Measurements from ENCODE around the gene TEX38.
"Not testable (repeated sequence)": the region's sequence is repeated elsewhere in the genome, so short reads cannot be mapped to it uniquely, and the experiment has no call there.

Gene TEX38

DNA sequence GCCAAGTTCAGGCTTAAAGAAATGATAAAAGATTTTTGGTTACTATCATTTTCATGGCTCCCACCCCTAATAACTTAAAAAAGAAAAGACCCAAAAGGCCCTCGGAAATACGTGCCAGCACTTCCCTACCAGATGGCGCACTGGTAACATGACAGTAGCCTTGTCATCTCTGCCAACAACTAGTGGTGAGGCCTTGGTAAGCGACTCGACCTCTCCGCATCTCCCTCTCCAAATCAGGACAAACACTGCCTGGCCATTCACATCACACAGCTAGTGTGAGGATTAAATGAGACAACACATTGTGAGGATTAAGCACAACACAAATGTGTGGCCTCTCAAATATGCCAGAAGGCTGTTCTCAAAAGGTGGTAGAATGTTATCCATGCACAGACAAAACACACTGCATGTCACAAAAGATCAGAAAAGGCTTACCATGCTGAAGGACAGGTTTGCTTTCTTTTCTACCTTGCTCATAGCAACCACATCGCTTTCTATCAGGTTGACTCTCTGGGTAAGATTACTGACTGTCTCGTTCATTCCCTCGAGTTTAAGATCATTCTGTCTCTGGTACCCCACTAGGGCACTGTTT is 16.4 kb downstream of the TEX38 start:
- no peak for DNase-seq (ENCODE audit: low read depth)

DNA sequence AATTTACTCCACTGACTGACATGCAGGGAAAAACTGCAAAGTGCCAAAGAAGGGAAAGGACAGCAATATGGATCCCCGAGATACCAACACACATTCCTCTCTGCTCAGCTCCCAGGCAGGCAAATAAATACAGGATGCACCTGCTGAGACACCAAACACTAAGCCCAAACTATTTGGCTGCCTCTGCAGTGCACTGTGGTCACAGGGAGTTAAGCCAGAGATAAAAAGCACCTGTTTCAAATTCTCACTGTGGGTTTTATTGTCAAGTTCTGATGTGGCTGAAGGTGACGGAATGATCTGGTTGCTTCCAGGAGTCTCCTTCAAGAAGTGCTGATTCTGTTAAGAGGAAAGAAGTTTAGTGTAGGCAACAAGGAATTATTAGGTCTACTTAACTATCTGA is 17.7 kb downstream of the TEX38 start:
- DNase-seq (ENCODE audit: low read depth), result no peak

DNA sequence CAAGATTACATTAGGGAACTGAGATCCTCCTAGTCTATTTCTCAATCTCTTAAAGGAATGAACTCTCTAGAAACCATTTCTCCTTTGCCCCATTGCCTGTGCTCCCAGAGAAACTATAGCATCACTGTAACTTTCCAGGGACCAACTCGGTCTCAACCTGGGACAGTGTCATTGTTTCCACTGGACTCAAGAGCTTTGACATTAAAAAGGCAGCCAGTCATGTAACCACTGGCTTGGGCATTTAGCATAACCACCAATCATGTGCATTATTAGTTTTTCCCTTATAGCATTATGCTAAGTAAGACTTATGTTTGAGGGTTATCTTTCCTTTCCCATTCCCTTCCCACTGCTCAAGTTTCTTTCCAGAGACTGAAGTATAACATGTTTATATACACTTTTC is 18.2 kb downstream of the TEX38 start:
- DNase-seq (ENCODE audit: low read depth), result no peak

DNA sequence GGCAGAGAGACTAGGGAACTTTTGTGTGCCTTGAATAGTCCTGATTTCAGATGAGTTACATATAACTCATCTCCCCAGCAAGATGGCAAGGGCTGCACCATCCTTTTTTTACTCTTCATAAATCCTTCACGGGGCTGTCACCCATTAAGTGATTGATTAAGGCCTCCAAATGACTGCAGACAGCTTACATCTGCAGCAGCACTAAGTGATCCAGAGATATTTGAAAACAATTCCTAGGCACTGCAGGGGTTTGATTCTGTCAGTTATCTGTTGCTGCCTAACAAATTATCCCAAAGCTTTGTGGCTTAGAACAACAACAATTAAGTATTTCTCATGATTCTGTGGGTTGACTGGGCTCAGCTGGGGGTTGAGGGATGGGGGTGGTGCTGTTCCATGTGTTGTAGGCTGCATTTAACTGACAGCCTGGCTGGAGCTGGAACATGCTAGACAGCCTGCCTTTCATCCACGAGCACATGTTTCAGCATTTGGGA is 19.3 kb downstream of the TEX38 start:
- DNase-seq (ENCODE audit: low read depth), result no peak

DNA sequence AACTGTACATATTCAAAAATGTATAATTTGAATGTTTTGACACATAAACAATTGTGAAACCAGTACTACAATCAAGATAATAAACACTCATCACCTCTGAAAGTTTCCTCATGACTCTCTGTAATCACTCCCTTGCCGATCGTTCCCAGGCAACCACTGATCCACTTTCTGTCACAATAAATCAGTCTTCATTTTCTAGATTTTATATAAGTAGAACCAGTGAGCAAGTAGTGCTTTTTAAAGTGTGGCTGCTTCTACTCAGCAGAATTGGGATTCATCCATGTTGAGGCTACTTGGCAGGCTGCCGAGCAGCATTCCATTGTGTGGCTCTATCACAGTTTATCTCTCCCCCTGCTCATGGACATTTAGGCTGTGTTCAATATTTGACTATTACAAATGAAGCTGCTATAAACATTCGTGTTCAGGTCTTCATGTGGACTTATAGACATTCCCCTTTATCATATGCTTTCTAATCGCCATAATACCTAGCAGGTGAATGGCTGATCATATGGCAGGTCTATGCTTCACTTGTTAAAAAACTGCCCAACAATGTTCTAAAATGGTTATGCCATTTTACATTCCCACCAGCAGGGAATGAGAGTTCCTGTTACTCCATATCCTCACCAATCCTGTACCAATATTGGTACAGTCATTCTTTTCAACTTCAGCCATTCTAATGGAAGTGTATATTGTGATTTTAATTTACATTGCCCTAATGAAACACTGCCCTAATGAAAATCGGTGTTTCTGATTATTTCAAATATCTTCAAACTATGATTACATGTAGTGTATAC is 20.5 kb downstream of the TEX38 start:
- DNase-seq (ENCODE audit: low read depth), result no peak

DNA sequence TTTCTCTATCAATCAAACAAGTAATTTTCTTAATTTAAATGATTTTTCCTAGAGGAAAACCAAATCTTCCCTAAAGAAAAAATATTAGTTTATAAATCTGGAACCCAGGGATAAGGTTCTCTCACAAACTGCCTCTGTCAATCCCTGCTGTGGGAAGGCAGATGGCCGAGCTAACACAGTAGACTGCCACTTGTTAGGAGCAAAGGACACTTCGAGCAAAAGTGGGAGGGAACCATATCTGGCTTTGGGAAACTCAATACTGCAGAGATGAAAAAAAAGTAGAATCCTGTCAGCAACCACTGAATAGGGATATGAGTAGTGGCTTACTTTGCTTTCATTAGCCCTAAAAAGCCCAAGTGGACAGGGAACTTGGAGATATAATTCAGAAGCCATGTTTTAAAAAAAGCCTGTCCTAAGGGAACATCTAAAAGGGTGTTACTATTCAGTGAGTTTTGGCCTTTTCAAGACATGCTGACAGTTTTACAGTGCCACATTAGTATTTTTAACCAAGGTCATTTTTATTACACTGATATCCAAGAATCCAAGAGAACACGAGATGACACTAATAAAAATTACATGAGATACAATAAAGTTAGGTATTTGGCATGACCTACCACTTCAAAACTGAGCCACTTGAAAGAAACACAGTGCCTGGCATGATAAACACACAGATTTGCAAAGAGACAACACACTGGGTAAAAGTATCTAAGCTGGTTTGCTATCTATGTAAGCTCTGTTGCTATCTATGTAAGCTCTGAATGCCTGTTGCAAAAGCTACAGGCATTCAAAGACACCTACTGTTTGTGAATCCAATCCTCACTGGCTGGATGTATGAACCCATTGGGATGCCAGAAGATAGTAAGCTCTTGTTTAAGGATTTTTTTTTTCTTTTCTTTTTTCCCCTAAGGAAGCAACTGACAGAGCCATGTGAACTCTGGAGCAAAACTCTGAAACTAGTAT is 21.4 kb downstream of the TEX38 start:
- DNase-seq (ENCODE audit: low read depth), result no peak

DNA sequence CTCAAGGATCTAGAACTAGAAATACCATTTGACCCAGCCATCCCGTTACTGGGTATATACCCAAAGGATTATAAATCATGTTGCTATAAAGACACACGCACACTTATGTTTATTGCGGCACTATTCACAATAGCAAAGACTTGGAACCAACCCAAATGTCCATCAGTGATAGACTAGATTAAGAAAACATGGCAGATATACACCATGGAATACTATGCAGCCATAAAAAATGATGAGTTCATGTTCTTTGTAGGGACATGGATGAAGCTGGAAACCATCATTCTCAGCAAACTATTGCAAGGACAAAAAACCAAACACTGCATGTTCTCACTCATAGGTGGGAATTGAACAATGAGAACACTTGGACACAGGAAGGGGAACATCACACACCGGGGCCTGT is 23.0 kb downstream of the TEX38 start:
- not testable (repeated sequence) for DNase-seq (ENCODE audit: low read depth)

DNA sequence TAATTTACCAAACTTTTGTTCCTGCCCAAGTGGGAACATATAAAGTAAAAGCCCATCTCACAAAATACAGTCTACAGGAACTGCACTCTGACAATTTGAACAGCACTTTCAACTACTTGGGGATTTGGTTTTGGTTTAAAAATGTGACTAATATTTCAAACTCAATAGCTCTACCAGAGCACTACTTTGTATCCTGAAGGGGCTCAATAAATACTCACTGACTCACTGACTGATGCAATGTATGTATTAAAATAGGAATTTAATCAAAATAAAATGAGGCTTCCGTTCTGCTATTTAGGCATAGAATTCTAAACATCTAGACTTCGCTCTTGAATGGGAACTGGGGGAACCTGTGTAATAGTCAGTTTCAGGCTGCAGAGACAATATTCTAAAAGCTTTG is 25.4 kb downstream of the TEX38 start:
- no peak for DNase-seq (ENCODE audit: low read depth)

DNA sequence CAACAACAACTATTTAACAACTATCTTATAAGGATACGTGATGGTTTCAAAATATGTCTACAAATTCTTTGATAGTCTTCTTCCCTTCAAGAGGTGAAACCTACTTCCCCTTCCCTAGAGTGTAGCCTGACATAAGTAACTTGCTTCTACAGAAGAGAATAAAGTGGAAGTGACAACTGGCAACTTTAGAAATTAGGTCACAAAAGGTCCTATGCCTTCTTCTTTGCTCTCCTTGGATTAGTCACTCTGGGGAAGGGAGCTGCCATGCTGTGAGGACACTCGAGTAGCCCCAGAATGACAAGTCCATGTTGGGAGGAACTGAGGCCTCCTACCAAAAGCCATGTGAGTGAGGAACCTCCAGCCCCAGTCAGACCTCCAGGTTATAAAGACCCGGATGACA is 28.0 kb downstream of the TEX38 start:
- no peak for DNase-seq (ENCODE audit: low read depth)

DNA sequence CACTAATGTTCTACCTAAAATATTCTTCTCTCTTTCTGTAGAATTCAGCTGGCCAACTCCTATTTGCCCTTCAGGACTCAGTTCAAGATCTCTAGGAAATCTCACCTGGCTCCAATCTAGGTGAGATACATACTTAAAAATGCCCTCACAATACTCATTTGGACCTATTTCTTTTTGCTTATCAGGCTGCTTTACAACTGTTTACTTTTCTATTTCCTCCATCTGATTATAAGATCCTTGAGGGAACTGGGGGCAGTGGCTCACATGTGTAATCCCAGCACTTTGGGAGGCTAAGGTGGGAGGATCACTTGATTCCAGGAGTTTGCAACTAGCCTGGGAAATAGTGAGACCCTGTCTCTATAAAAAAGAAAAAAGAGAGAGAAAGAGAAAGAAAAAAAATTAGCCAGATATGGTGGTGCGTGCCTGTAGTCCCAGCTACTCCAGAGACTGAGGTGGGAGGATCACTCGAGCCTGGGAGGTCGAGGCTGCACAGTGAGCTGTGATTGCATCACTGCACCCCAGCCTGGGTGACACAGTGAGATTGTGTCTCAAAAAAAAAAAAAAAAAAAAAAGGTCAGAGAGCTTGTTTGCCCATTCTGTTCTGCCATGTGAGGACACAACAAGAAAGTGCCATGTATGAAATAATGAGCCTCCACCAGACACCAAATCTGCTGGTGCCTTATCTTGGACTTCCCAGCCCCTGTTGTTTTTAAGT is 32.4 kb downstream of the TEX38 start:
- no peak for DNase-seq (ENCODE audit: low read depth)

DNA sequence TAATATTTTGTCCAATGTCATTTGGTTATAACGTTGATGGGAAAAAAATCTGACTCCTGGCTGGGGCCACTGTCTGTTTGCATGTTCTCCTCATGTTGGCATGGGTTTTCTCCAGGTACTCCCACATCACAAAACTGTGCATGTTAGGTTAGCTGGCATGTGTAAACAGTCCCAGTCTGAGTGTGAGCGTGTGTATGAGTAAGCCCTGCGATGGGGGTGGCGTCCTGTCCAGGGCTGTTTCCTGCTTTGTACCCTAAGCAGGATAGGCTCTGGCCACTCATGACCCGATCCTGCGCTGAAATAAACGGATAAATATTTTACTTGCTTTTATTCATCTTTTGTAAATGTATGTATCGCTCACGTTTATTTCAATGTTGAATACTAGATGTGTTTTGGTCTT is 33.8 kb downstream of the TEX38 start:
- no peak for DNase-seq (ENCODE audit: low read depth)

DNA sequence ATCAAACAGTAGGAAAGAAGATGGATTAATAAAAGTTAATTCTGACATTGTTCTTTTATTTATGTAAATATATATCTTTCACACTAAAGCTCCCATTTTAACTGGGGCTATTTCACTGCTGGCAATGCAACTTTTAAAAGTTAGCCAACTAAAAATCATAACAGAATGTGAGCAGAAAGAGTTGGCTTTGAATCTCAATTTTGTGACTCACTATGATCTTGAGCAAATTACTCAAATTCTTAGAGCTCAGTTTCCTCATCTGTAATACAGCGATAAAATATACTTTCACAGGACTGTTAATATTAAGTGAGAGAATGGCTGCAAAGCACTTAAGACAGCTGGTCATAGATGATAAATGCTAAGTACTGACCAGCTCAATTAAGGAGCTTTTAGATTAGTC is 36.5 kb downstream of the TEX38 start:
- DNase-seq (ENCODE audit: low read depth), result no peak

DNA sequence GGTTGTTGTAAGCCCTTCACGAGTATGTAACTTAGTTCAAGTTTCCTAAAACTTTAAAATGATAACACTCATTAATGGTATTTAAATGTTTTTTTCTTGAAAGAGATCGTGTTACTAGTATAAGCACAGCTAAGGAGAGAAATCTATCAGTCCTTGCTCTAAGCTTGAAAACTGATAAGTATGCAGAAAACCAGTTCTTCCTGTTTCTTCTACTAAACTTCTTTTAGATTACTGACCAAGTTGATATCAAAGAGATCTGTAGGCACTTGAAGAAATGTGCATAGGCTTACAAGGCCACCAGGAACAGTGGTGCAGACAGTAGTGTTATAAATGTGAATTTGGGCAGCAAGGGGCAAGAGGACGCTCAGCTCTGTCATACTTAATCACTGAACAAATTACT is 43.3 kb downstream of the TEX38 start:
- DNase-seq (ENCODE audit: low read depth), result no peak

DNA sequence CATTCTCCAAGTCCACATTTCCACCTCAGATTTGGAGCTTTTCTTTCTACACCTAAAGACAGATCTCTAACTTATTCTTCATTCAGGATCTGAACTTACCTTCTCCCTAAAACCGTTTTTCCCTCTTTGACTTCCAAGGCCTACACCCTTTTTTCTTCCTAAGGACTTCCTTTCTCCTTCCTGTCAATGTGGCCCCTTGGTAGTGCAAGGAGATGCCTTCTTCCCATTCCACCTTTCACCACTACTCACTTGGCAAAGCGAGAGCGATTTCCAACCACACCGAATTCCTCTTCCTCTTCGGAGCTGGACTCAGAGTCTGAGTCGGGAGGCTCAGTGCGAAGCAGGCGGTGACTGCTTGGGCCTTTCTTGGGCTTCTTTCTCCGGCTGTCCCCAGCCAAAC is 46.0 kb downstream of the TEX38 start:
- DNase-seq (ENCODE audit: low read depth), result no peak

DNA sequence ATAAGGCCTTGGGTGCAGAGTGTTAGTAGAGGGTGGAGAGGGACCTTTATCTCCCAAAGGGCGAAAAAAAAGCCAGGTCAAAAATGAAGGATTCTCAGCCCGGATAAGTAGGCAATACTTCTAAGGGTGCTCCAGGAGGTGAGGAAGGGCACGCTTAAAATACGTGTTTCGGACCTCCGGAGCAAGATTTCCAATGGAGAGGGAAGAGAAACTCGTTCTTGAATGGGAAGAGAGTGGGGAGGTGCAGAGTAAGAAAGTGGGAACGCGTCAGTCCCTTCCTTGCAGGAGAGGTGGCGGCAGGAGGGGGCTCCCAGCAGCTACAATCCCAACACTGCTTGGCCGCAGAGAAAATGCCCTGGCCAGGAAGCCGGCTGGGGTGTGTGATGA is 46.7 kb downstream of the TEX38 start:
- no peak for DNase-seq (ENCODE audit: low read depth)

DNA sequence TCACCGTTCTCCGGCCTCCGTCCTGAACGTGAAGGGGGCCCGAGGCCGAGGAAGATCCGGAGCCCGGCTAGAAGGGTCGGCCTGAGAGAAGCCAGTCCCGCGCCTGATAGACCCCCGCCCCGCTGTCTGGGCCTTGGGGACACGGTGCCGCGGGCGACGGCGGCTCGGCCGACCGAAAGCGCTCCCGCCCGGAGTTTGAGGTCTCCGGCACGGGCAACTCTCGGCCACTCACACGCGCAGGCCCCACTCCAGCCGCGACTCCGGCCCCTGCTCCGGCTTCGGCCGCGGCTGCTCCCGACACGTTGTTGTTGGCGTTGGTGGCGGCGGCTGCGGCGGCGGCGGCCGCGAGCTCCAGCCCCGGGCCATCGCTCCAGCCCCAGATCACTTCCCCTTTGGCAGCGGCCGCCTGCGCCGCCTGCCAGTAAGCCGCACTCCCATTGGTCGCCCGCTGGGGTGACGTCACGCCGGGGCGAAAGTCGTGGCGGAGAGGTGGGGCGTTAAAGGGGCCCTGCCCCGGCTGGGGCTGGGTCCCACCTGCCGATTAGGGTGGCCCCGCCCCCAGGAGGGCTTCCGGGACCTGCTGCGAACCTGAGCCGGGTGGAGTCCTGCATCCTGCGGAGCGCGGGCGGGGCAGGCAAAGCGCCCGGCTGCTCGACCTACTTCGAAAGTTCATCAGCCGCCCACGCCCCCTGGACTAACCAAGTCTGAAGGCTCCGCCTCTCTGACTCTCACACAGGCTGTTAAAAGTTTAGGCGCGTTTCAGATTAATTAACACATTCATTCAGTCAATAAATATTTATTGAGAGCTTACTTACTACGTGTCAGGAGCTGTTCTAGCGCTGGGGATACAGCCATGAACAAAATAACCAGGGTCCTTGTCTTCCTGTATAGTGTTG is 47.3 kb downstream of the TEX38 start, which contains the start of gene EFCAB14:
Gene EFCAB14 (minus strand): TSS at position 388 of the 896 bp plus-strand sequence. CDS start 1,027 bp downstream, outside the sequence.
- DNase-seq (ENCODE audit: low read depth), result peak; percentile 73

DNA sequence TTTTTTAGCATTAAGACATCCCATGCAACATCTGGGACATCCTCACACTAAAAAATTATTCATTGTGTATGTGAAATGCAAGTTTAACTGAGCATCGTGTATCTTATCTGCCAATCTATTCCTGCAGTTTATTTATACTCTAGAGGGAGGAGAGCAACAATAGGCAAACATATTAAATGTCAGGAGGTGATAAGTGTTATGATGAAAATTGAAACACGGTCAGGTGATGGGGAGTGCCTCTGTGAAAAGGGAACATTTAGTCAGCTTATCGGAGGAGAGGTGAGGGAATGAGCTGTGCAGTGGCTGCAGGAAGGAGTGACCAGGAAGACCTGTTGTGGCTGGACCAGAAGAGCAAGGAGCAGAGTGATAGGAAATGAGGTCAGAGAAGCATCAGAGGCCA is 48.0 kb downstream of the TEX38 start:
- no peak for DNase-seq (ENCODE audit: low read depth)

DNA sequence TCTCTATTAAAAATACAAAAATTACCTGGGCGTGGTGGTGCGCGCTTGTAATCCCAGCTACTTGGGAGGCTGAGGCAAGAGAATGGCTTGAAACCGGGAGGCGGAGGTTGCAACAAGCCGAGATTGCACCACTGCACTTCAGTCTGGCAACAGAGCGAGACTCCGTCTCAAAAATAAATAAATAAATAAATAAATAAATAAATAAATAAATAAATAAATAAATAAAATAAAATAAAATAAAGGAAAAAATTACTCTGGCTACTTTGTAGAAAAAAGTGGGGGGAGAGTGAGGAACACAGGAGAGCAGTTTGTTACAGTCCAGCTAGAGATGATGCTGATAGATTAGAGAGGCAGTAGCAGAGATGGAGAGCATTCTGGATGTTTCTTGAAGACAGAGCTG is 48.7 kb downstream of the TEX38 start:
- not testable (repeated sequence) for DNase-seq (ENCODE audit: low read depth)

DNA sequence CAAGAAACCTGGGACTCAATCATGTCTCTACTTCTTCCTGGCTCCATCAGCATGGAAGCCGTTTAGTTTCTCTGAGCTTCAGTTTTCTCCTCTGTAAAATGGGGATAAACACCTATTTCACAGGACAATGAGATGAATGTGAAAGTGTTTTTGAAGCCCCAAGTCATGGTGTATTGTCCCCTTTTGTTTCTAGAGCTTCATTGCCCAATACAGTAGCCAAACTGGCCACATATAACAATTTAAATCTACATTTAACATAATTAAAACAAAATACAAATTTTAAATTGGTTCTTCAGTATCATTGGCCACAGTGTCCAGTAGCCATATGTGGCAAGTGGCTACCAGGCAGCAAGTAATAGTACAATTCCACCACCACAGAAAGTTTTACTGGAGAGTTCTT is 49.5 kb downstream of the TEX38 start:
- no peak for DNase-seq (ENCODE audit: low read depth)

DNA sequence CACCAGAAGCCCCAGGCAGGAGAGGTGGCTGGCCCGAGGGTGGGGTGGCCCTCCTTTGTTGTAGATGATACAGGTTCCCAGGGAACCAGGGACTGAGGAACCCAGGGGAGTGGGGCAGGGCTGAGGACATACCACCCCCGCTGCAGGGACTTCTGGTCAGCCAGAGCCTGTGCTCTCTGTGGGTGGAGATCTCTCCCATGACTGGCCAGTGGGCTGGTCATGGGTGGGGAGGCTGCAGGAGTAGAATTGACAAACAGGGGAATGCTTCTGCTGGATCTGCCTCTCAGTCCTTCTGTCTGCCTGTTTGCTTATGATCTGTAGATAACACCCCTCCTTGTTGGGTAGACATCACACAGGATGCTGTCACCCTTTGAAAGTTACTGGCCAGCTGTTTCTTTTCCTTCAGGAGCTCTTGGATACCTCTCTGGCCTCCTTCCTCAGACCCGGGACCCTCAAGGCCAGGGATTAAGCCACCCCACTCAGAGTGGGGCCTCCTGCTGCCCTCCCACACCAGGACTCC is 50.1 kb downstream of the TEX38 start:
- no peak for DNase-seq (ENCODE audit: low read depth)
